Measurements from ENCODE around the gene DCTN1. TPM values are rescaled to one million over a fixed set of nuclear protein-coding genes. Genes with fewer than 3 reads are reported as not detected.
A peak's percentile ranks its signal among the peaks of the same experiment; 100 is the strongest.

The DCTN1 gene
- polyA plus RNA-seq, 3 donors from 2014 or later = 38.0 to 106 (median 50.9) TPM

DNA sequence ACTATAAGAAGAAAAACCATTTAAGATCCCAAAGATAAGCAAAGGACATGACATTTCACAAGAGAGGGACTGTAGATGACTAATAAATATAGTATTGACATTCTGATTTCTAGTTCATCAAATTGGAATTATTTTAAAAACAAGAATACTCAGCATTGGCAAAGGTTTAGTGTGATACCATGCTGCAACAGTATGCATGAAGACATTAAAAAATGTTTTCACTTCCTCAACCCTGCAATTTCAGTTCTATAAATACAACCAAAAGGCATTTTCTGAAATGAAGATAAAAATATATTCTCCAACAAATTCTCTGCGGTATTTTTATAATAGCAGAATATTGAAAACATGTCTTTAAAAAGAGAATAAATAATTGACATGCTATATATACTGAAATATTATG is 39.2 kb upstream of the DCTN1 start:
- no peaks in the 10 kb centered on the region for H3K36me3 Mint-ChIP-seq
- peaks cover 6 to 14% (median 12%) of the 10 kb centered on the region in 3 donors for H3K27me3 Mint-ChIP-seq (ENCODE audit: low read depth in 3 of 3)
- H3K27ac Mint-ChIP-seq = peak overlapping the region in 1 of 6 donors; percentile 45
- H3K4me1 Mint-ChIP-seq = peaks cover 24 to 30% of the 10 kb centered on the region in 2 donors
- H3K4me3 Mint-ChIP-seq = no peak overlapping the region
- H3K9me3 Mint-ChIP-seq = peaks cover 0 to 2% (median 0%) of the 10 kb centered on the region in 6 donors
- DNase-seq = no peak

DNA sequence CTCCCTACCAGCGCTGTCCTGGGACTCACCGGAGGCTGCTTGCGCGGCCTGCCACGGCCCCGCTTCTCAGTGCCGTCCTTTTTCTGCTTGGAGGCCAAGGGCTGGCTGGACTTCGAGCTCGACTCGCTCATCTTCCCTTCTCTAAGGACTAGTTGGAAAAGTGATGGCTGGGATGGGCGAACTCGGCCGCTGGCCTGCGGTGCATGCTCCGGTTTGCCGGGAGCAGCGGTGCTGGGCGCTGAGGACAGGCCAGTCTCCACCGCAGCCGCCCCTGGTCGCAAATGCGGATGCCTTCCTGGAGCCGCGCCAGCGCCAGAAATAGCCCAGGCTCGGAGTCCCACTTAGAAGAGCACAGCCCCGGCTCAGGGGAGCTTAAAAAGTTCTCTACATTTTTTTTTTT is 38.2 kb upstream of the DCTN1 start:
- Mint-ChIP-seq H3K9me3 (peaks cover 0 to 2% (median 0%) of the 10 kb centered on the region in 6 donors), H3K27me3 (ENCODE audit: low read depth in 3 of 3) (peaks cover 6 to 17% (median 14%) of the 10 kb centered on the region in 3 donors), H3K27ac (no peak overlapping the region), H3K4me1 (peaks cover 24 to 37% of the 10 kb centered on the region in 2 donors), H3K36me3 (no peaks in the 10 kb centered on the region), H3K4me3 (no peak overlapping the region)
- no peak for DNase-seq

DNA sequence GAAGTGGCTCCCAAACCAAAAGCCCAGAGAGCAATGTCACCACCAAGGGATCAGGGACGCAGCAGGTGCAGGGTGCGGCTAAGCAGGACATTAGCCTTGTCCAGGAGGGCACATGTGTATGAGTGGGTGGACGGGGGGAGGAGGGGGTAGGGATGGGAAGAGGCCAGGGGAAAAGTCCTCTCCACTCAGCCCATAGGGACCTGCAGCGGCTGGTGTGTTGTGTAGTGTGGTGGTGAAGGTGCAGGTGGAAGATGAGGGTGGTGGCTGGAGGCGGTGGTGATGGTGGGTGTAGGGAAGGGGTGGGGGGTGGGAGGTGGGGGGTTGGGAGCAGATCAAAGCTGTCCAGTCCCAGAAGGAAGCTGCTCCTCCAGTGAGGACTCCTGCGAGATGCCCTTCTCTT is 37.7 kb upstream of the DCTN1 start:
- H3K4me1 Mint-ChIP-seq = peaks cover 20 to 37% of the 10 kb centered on the region in 2 donors
- no peak overlapping the region for H3K4me3 Mint-ChIP-seq
- H3K27ac Mint-ChIP-seq = no peak overlapping the region
- H3K9me3 Mint-ChIP-seq = peaks cover 0 to 2% (median 0%) of the 10 kb centered on the region in 6 donors
- no peak for DNase-seq
- H3K27me3 Mint-ChIP-seq (ENCODE audit: low read depth in 3 of 3) = peaks cover 6 to 17% (median 14%) of the 10 kb centered on the region in 3 donors
- no peaks in the 10 kb centered on the region for H3K36me3 Mint-ChIP-seq

DNA sequence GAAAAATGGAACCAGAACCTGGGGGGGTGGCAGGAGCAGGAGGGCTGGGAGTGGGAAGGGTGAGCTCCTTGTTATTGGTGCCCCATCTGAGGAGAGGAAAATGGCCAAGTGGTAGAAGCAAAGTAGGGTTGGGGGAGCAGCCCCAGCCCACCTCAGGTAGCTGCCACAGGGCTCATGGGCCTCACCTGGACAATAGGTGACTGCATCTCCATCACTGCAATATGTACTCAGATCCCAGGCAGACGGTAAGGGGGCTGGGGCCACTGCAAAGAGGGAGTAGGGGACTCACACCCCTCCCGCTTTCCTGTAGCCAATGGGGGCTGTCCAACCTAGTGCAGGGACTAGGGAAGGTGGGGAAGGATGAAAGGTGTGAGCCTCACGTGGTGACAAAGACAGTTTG is 37.1 kb upstream of the DCTN1 start:
- Mint-ChIP-seq H3K4me1 (peaks cover 14 to 34% of the 10 kb centered on the region in 2 donors), H3K36me3 (no peaks in the 10 kb centered on the region), H3K27me3 (ENCODE audit: low read depth in 3 of 3) (peaks cover 6 to 16% (median 14%) of the 10 kb centered on the region in 3 donors), H3K27ac (peak overlapping the region in 2 of 6 donors; percentile 80), H3K9me3 (peaks cover 0 to 2% (median 0%) of the 10 kb centered on the region in 6 donors), H3K4me3 (no peak overlapping the region)
- DNase-seq = no peak

DNA sequence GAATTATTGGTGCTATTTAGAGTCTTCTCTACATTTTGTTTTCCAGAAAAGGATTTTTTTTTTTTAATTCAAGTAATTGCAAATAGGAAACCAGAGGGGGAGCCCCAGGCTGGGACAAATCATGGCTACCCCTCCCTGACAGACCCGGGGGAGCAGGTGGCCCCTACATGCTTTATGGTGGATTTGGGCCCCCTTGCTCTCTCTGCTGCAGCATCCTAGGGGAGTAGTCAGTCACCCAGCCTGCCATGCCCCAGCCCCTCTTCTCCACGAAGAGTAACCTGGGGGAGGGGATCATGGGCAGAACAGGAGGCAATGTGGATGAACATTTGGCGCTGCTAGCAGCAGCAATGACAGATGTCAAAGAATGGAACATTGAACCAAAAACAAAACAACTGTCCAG is 36.7 kb upstream of the DCTN1 start:
- H3K27ac Mint-ChIP-seq = peak overlapping the region in 2 of 6 donors; percentile 80

DNA sequence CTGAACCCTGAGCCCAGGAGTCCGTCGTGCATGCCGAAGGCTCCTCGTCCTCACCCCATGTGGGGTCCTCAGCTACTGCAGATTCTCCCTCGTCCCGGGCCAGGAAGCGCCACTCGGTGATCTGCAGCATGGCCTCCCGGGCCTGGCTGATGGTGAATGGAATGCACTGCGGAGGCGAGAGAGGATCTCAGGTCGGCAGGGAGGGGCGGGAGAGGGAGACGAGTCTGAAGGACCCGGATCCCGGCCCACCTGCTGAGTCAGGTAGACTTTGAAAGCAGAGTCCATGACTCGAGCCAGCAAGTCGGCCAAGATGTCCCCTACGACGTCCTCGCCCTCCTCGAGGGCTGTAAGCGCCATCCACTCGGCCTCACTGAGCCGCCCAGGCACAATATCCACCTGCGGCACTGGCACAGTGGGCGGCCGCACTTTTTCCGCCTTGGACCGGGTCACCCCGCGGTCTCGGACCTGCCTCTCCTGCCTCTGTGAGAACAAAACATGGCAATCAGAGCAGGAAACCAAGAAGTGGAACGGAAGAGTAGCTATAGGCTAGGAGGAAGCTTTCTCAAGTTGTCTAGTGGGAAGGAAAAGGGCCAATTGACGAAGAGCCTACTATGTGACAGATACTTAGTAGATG is 35.8 kb upstream of the DCTN1 start:
- H3K27ac Mint-ChIP-seq = peak overlapping the region in 2 of 6 donors; percentile 16 to 48
- DNase-seq = no peak
- H3K4me1 Mint-ChIP-seq = peaks cover 2 to 24% of the 10 kb centered on the region in 2 donors
- peak overlapping the region; percentile 54 to 81 (median 73) for H3K4me3 Mint-ChIP-seq
- H3K27me3 Mint-ChIP-seq (ENCODE audit: low read depth in 3 of 3) = peaks cover 0 to 3% (median 3%) of the 10 kb centered on the region in 3 donors
- H3K9me3 Mint-ChIP-seq = peaks cover 0 to 2% (median 0%) of the 10 kb centered on the region in 6 donors
- no peaks in the 10 kb centered on the region for H3K36me3 Mint-ChIP-seq

More for the DNA sequence above, 36.7 kb upstream of the DCTN1 start:
- DNase-seq = no peak
- peaks cover 0 to 2% (median 0%) of the 10 kb centered on the region in 6 donors for H3K9me3 Mint-ChIP-seq
- no peaks in the 10 kb centered on the region for H3K36me3 Mint-ChIP-seq
- no peak overlapping the region for H3K4me3 Mint-ChIP-seq
- H3K27me3 Mint-ChIP-seq (ENCODE audit: low read depth in 3 of 3) = peaks cover 4 to 12% (median 11%) of the 10 kb centered on the region in 3 donors
- H3K4me1 Mint-ChIP-seq = peaks cover 10 to 30% of the 10 kb centered on the region in 2 donors

DNA sequence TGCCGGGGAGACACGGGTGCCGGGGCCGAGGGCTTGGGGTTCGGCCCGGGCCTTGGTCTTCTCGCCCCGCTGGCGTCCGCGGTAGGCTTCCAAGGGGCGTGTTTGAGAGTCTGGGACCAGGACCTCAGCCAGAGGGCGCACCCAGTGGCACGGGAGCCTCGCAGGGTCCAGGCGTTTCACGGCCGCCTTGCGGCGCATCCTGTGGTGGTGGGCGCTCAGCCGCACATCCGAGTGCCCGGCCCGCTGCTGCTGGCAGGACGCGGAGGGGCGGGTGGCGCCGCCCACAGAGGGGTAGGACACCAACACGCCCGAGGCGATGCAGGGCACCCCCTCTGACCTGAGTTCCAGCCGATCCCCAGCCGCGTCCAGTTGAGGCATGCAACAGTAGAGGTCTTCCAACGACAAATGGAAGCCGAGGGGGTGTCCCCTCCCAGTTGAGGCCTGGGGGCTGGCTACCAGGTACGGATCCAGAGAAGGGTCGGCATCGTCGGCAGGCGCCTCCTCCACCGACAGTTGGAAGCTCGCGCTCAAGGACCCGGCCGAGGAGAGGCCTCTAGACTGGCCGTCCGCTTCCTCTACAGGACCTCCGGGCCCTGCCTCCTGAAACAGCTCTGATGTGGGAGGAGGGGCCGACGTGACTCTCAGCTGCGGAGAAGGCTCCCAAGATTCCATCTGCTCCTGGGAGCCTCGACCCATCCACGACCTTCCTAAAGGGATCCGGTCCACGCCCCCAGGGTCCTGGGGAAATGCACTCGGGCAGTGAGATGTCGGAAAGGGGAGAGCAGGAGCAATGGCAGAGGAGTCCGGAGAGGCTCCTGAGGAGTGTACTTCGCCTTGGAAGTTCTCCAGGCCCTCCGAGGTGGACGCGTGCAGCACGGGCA is 35.0 kb upstream of the DCTN1 start:
- H3K36me3 Mint-ChIP-seq = no peaks in the 10 kb centered on the region
- peaks cover 0 to 3% (median 3%) of the 10 kb centered on the region in 3 donors for H3K27me3 Mint-ChIP-seq (ENCODE audit: low read depth in 3 of 3)
- H3K27ac Mint-ChIP-seq = peak overlapping the region in 3 of 6 donors; percentile 35 to 58 (median 36)
- peak overlapping the region; percentile 54 to 81 (median 74) for H3K4me3 Mint-ChIP-seq
- DNase-seq = peak; percentile 50 to 58 (median 52)
- peaks cover 0 to 2% (median 0%) of the 10 kb centered on the region in 6 donors for H3K9me3 Mint-ChIP-seq
- peaks cover 0 to 20% of the 10 kb centered on the region in 2 donors for H3K4me1 Mint-ChIP-seq

DNA sequence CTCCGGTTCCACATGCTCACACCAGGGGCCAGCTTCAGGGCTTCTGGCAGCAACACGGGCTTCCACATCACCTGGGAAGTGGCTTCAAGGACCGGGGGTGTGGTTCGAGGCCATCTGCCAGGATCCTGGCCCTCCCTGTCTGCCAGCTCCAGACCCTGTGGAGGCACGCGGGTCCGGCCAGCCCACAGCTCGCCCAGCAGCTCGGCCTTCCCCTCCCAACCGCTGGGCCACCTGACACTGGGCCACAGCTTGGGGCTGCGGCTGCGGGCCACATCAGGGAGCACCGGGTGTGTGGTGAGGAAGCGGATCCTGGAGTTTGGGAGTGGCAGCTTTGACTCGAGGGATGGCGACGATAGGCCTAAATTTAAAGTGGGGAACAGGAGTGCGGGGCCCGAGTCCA is 34.3 kb upstream of the DCTN1 start:
- H3K36me3 Mint-ChIP-seq = no peaks in the 10 kb centered on the region
- DNase-seq = no peak
- H3K27ac Mint-ChIP-seq = no peak overlapping the region
- H3K4me3 Mint-ChIP-seq = peak overlapping the region; percentile 25 to 81 (median 52)
- H3K27me3 Mint-ChIP-seq (ENCODE audit: low read depth in 3 of 3) = peaks cover 0 to 3% (median 3%) of the 10 kb centered on the region in 3 donors
- peaks cover 0 to 2% (median 0%) of the 10 kb centered on the region in 6 donors for H3K9me3 Mint-ChIP-seq
- peaks cover 0 to 19% of the 10 kb centered on the region in 2 donors for H3K4me1 Mint-ChIP-seq

DNA sequence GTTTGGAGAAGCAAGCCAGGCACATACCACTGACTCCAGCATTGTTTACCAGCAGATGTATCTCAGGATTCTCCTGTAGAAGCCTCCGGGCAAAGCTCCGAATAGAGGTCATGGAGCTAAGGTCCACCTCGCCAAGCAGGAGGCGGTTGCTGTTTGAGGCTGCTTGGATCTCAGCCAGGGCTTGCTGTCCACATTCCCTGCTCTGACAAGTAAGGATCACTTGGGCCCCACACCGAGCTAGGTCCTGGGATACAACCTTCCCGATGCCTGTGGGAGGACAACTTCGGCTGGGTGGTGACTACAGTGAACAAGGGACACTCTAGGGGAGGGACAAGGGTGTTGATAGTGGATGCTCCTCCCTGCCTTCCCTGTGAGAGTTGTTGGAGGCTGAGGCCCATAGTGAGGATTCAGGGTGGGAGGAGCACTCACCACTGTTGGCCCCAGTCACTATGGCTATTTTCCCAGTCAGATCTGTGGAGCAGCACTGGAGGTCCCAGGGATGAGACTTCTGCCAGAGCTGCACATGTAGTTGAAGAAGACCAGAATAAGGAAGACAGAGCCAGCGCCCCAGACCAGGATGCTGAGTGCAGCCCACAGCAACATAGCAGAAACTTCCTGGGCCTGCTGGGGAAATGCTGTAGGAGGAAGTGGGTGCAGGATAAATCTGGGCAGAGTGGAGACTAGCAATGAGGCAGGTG is 33.0 kb upstream of the DCTN1 start:
- H3K27ac Mint-ChIP-seq = peak overlapping the region in 2 of 6 donors; percentile 5 to 16
- H3K9me3 Mint-ChIP-seq = peaks cover 0 to 2% (median 0%) of the 10 kb centered on the region in 6 donors
- H3K4me3 Mint-ChIP-seq = peak overlapping the region in 3 of 5 donors; percentile 0 to 59 (median 37)

DNA sequence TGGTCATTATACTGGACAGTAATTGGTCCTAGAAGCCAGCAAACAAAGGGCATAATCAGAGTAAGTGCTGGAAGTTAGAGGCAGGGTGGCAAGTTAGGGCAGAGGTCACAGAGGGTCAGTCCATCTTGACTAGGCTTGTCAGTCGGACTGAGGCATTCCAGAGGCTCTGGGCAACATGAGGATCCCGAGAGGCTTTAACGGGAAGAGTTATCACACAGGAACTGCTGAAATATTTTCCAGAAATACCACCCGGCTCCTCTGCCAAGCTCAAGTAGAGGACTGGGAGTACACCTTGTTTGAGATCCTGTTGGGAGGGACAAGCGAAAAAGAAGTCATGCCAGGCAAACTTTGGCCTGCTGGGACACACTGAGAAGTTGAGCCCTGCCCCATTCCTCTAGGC is 27.6 kb upstream of the DCTN1 start:
- DNase-seq = no peak
- Mint-ChIP-seq H3K27ac (no peak overlapping the region), H3K4me1 (no peaks in the 10 kb centered on the region), H3K27me3 (ENCODE audit: low read depth in 3 of 3) (peaks cover 0 to 6% (median 2%) of the 10 kb centered on the region in 3 donors), H3K4me3 (no peak overlapping the region), H3K9me3 (no peaks in the 10 kb centered on the region), H3K36me3 (no peaks in the 10 kb centered on the region)

More for the DNA sequence above, 33.0 kb upstream of the DCTN1 start:
- peaks cover 0 to 5% (median 3%) of the 10 kb centered on the region in 3 donors for H3K27me3 Mint-ChIP-seq (ENCODE audit: low read depth in 3 of 3)
- DNase-seq = no peak
- no peaks in the 10 kb centered on the region for H3K36me3 Mint-ChIP-seq
- peaks cover 0 to 19% of the 10 kb centered on the region in 2 donors for H3K4me1 Mint-ChIP-seq

DNA sequence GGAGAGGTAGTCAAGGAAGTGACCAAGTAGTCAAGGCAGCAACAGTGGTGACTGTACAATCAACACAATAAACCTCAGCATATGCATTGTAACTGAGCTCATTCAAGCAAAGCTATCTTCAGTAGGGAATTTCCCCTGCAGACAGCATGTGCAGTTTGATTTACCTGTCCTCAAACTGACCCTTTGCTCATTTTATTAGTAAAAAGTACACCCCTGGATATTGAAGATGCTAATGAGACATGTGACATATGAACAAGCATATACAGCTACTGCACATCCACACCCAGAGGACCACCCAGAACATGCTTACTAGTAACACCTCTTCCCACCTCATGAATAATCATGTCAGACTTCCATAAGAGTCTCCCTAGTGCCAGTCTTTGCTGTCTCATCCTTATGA is 25.9 kb upstream of the DCTN1 start:
- no peak overlapping the region for H3K27ac Mint-ChIP-seq
- H3K4me1 Mint-ChIP-seq = no peaks in the 10 kb centered on the region
- no peak for DNase-seq
- no peak overlapping the region for H3K4me3 Mint-ChIP-seq
- peaks cover 2 to 6% (median 2%) of the 10 kb centered on the region in 3 donors for H3K27me3 Mint-ChIP-seq (ENCODE audit: low read depth in 3 of 3)
- no peaks in the 10 kb centered on the region for H3K36me3 Mint-ChIP-seq
- H3K9me3 Mint-ChIP-seq = no peaks in the 10 kb centered on the region

DNA sequence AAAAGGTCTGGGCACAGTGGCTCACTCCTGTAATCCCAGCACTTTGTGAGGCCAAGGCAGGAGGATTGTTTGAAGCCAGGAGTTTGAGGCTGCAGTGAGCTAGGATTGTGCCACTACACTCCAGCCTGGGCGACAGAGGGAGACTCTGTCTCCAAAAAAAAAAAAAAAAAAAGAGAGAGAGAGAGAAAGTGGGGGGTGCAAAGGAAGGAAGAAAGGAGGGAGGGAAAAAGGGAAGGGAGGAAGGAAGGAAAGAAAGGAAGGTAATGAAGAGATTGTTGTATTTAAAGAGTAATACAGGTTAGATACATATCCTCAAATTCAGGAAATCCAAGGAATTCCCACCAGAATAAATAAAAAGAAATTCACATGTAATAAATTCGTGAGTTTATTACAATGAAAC is 21.8 kb upstream of the DCTN1 start:
- H3K27ac Mint-ChIP-seq = no peak overlapping the region
- no peak for DNase-seq
- no peaks in the 10 kb centered on the region for H3K4me1 Mint-ChIP-seq
- peaks cover 1 to 6% (median 2%) of the 10 kb centered on the region in 3 donors for H3K27me3 Mint-ChIP-seq (ENCODE audit: low read depth in 3 of 3)
- H3K9me3 Mint-ChIP-seq = no peaks in the 10 kb centered on the region
- H3K4me3 Mint-ChIP-seq = no peak overlapping the region
- H3K36me3 Mint-ChIP-seq = no peaks in the 10 kb centered on the region

DNA sequence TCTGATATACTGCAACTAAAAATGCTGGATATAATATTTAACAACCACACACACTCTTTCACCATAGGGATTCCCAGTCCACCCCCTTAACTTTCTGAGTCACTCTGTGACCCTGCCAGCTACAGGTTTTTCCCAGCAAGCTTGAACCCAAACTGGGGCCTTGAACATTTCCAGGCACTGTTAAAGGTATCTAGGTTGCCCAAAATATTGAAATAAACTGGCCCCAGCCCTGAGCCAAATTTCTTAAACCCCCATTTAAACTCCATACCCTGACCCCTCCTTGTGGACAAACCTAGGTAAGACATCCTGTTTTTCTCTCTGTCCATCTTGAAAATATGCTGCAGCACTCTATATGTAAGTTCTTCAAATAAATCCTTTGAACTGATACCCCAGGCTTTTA is 19.7 kb upstream of the DCTN1 start:
- no peaks in the 10 kb centered on the region for H3K4me1 Mint-ChIP-seq
- DNase-seq = peak in 2 of 3 donors; percentile 35 to 40
- no peaks in the 10 kb centered on the region for H3K36me3 Mint-ChIP-seq
- peaks cover 2 to 5% (median 3%) of the 10 kb centered on the region in 3 donors for H3K27me3 Mint-ChIP-seq (ENCODE audit: low read depth in 3 of 3)
- H3K4me3 Mint-ChIP-seq = no peak overlapping the region
- H3K27ac Mint-ChIP-seq = no peak overlapping the region
- H3K9me3 Mint-ChIP-seq = no peaks in the 10 kb centered on the region
